ENCODE measurements around the gene ACP4. TPM values are rescaled to one million over a fixed set of nuclear protein-coding genes. Genes with fewer than 3 reads are reported as not detected.

The ACP4 gene
- total RNA-seq, 1 donor from 2014 or later, result not detected

Other genes with a start within 250 kb of the ACP4 start
- 0.18 TPM in 1 of 2 replicates, not detected in the other for gene LRRC4B, start 222.0 kb upstream of the ACP4 start, total RNA-seq
- 0.07 TPM in 1 of 2 replicates, not detected in the other for gene SYT3, start 150.5 kb upstream of the ACP4 start, total RNA-seq
- gene C19orf81, start 141.0 kb upstream of the ACP4 start, total RNA-seq, result 1.5 TPM in 1 of 2 replicates, not detected in the other
- gene SHANK1, start 70.6 kb upstream of the ACP4 start, total RNA-seq, result not detected in 2 replicates
- 1.2 and 1.7 TPM in 2 replicates for gene CLEC11A, start 67.1 kb upstream of the ACP4 start, total RNA-seq
- gene GPR32, start 20.0 kb upstream of the ACP4 start, total RNA-seq, result not detected in 2 replicates
- gene KLK1, start 33.4 kb downstream of the ACP4 start, total RNA-seq, result 3.0 and 3.5 TPM in 2 replicates
- gene KLK15, start 43.2 kb downstream of the ACP4 start, total RNA-seq, result not detected in 2 replicates
- not detected in 2 replicates for gene KLK3, start 64.5 kb downstream of the ACP4 start, total RNA-seq
- gene KLK2, start 83.0 kb downstream of the ACP4 start, total RNA-seq, result 0.44 TPM in 1 of 2 replicates, not detected in the other
- not detected in 2 replicates for gene KLK4, start 121.0 kb downstream of the ACP4 start, total RNA-seq
- not detected in 2 replicates for gene KLK5, start 162.6 kb downstream of the ACP4 start, total RNA-seq
- gene KLK6, start 179.2 kb downstream of the ACP4 start, total RNA-seq, result not detected in 2 replicates
- gene KLK7, start 193.5 kb downstream of the ACP4 start, total RNA-seq, result not detected in 2 replicates
- gene KLK8, start 211.2 kb downstream of the ACP4 start, total RNA-seq, result not detected in 2 replicates
- gene KLK10, start 229.3 kb downstream of the ACP4 start, total RNA-seq, result not detected in 2 replicates
- gene KLK11, start 236.2 kb downstream of the ACP4 start, total RNA-seq, result not detected in 2 replicates
- gene KLK12, start 244.6 kb downstream of the ACP4 start, total RNA-seq, result not detected in 2 replicates

All from activated T-helper 2 cell treated with anti-CD3 and anti-CD28 coated beads, Interferon-gamma antibody, Interleukin-2, Interleukin-4, amounts not matched to agents 10 μg/mL and 5 μg/mL and 100 μg/mL, durations not matched to agents 14 hours and 24 hours and 36 hours (primary cell).